Esophagus squamous epithelium (tissue), 5 donors: Measurements from ENCODE around the gene CMTR1. TPM values are rescaled to one million over a fixed set of nuclear protein-coding genes. Genes with fewer than 3 reads are reported as not detected.

Experiments used
- DNase-seq: peaks from one replicate; lab custom pipeline; 2025; lab: John Stamatoyannopoulos, UW
- H3K27ac ChIP-seq, 4 donors: fragments of 200-600 bp; sonication (generic); one replicate each; pipeline ENCODE4 v1.5.1; 2016 to 2019; ENCODE audit warnings: mild to moderate bottlenecking in 1 of 4
- H3K27me3 ChIP-seq, 4 donors: fragments of 200-600 bp; sonication (generic); 1 replicate in 3 of 4; 2 replicates in 1 of 4; pipeline versions ENCODE4 v1.5.1 to v1.6.0; 2017 to 2021; ENCODE audit warnings: antibody characterized with exemption in 1 of 4
- H3K36me3 ChIP-seq, 3 donors: fragments of 200-600 bp; sonication (generic); one replicate each; pipeline ENCODE4 v1.5.1; 2016 to 2019
- H3K4me1 ChIP-seq, 3 donors: fragments of 200-600 bp; sonication (generic); one replicate each; pipeline ENCODE4 v1.5.1; 2017 to 2019
- H3K4me3 ChIP-seq, 4 donors: fragments of 200-600 bp; sonication (generic); 1 replicate in 3 of 4; 2 replicates in 1 of 4; pipeline ENCODE4 v1.5.1; 2016 to 2019; ENCODE audit warnings: mild to moderate bottlenecking in 2 of 4, moderate library complexity in 1 of 4
- H3K9me3 ChIP-seq, 3 donors: fragments of 200-600 bp; sonication (generic); one replicate each; pipeline ENCODE4 v1.5.1; 2016 to 2019
- CTCF ChIP-seq, 6 experiments: fragments of 450-650 bp in 4 of 6; fragments of 200-600 bp in 2 of 6; sonication (generic) in 2 of 6; IDR thresholded peaks; one replicate each; pipeline ENCODE4 v1.5.1; 2016 to 2019; ENCODE audit warnings: antibody characterized with exemption in 6 of 6, mild to moderate bottlenecking in 4 of 6, moderate library complexity in 4 of 6
- POLR2A ChIP-seq, 4 donors: fragments of 450-650 bp; IDR thresholded peaks; one replicate each; pipeline ENCODE4 v1.6.1; 2017; ENCODE audit warnings: antibody characterized with exemption in 4 of 4, mild to moderate bottlenecking in 4 of 4, moderate library complexity in 3 of 4
- WGBS, 2 donors: methylation state at CpG; one replicate each; pipeline ENCODE4 v1.1.5; 2018; 5-methylcytosine and 5-hydroxymethylcytosine counted together
- intact Hi-C: fragments of 100-400 bp; cut with DNase I; formaldehyde crosslinking; loops from one replicate; pipeline ENCODE4 v1.15.0; 2022
- total RNA-seq, 4 donors: library from RNA; depleted of rRNA; stranded (reverse); fragments of >200 nt; gene quantifications; one replicate each; pipeline ENCODE4 v1.1.0, GENCODE V29; 2016
- donor health status: DM: yes; HTN: yes; CAD: no.

CMTR1 gene
- total RNA-seq, 4 donors from 2014 or later: 15.2 to 30.5 (median 20.5) TPM

GRCh38 chr6:37449984-37450383 is 17.0 kb downstream of the CMTR1 start:
- no peak overlapping the region for H3K27ac ChIP-seq
- H3K9me3 ChIP-seq: no peaks in the 10 kb centered on the region
- no peak for TF ChIP-seq POLR2A (IDR thresholded peaks at IDR 0.05)
- TF ChIP-seq CTCF (IDR thresholded peaks at IDR 0.05): no peak
- H3K4me1 ChIP-seq: peaks cover 0 to 7% (median 0%) of the 10 kb centered on the region in 3 donors
- H3K36me3 ChIP-seq: peaks cover 13 to 100% (median 15%) of the 10 kb centered on the region in 3 donors
- intact Hi-C loops: no loop called here
- no peak for DNase-seq
- WGBS, 2 donors: 82 to 90% methylated on average over 4 of the region's 4 CpGs
- no peak overlapping the region for H3K4me3 ChIP-seq
- no peaks in the 10 kb centered on the region for H3K27me3 ChIP-seq

- Histone ChIP-seq H3K36me3 (peaks cover under 1 to 100% (median 5%) of the 10 kb centered on the region in 3 donors), H3K27ac (no peak overlapping the region), H3K4me3 (no peak overlapping the region), H3K27me3 (no peaks in the 10 kb centered on the region), H3K4me1 (peaks cover 0 to 13% (median 10%) of the 10 kb centered on the region in 3 donors), H3K9me3 (no peaks in the 10 kb centered on the region)
- TF ChIP-seq CTCF (IDR thresholded peaks at IDR 0.05) (no peak), POLR2A (IDR thresholded peaks at IDR 0.05) (no peak)
- DNase-seq: no peak
- 36 to 54% methylated on average over 2 of the region's 2 CpGs for WGBS, 2 donors
- intact Hi-C loops: no loop called here
These were observed 18.6 kb downstream of the CMTR1 start for GRCh38 chr6:37451441-37452193.

GRCh38 chr6:37452522-37452921 is 19.5 kb downstream of the CMTR1 start:
- TF ChIP-seq POLR2A (IDR thresholded peaks at IDR 0.05) (no peak), CTCF (IDR thresholded peaks at IDR 0.05) (no peak)
- Histone ChIP-seq H3K4me1 (peaks cover 0 to 19% (median 14%) of the 10 kb centered on the region in 3 donors), H3K27ac (no peak overlapping the region), H3K4me3 (no peak overlapping the region), H3K36me3 (peaks cover 0 to 98% (median 3%) of the 10 kb centered on the region in 3 donors), H3K27me3 (no peaks in the 10 kb centered on the region), H3K9me3 (no peaks in the 10 kb centered on the region)
- DNase-seq: no peak
- intact Hi-C loops: no loop called here
- WGBS, 2 donors: 90 to 92% methylated on average over 3 of the region's 3 CpGs

GRCh38 chr6:37454420-37455140 is 21.6 kb downstream of the CMTR1 start:
- no peak for TF ChIP-seq CTCF (IDR thresholded peaks at IDR 0.05)
- TF ChIP-seq POLR2A (IDR thresholded peaks at IDR 0.05): no peak
- Histone ChIP-seq H3K9me3 (no peaks in the 10 kb centered on the region), H3K4me1 (peaks cover 0 to 21% (median 14%) of the 10 kb centered on the region in 3 donors), H3K27ac (peak overlapping the region in 1 of 4 donors; percentile 31), H3K27me3 (no peaks in the 10 kb centered on the region), H3K36me3 (peaks cover 0 to 98% (median 16%) of the 10 kb centered on the region in 3 donors), H3K4me3 (no peak overlapping the region)
- WGBS, 2 donors: 71 to 86% methylated on average over 8 of the region's 8 CpGs
- no peak for DNase-seq
- intact Hi-C loops: no loop called here

- H3K4me1 ChIP-seq: peaks cover 0 to 21% (median 14%) of the 10 kb centered on the region in 3 donors
- H3K9me3 ChIP-seq: no peaks in the 10 kb centered on the region
- H3K4me3 ChIP-seq: no peak overlapping the region
- H3K27ac ChIP-seq: no peak overlapping the region
- H3K36me3 ChIP-seq: peaks cover 0 to 98% (median 23%) of the 10 kb centered on the region in 3 donors
- TF ChIP-seq CTCF (IDR thresholded peaks at IDR 0.05): no peak
- no peak for TF ChIP-seq POLR2A (IDR thresholded peaks at IDR 0.05)
- intact Hi-C loops: no loop called here
- no peak for DNase-seq
- H3K27me3 ChIP-seq: no peaks in the 10 kb centered on the region
- 41 to 47% methylated on average over 5 to 6 of the region's 6 CpGs for WGBS, 2 donors
These were observed 23.1 kb downstream of the CMTR1 start for GRCh38 chr6:37456126-37456525.
